Measurements from ENCODE around the gene STK32C. TPM values are rescaled to one million over a fixed set of nuclear protein-coding genes. Genes with fewer than 3 reads are reported as not detected.

The STK32C gene
- total and polyA plus RNA-seq, 2 donors from 2014 or later, result 11.6 to 14.4 TPM

DNA sequence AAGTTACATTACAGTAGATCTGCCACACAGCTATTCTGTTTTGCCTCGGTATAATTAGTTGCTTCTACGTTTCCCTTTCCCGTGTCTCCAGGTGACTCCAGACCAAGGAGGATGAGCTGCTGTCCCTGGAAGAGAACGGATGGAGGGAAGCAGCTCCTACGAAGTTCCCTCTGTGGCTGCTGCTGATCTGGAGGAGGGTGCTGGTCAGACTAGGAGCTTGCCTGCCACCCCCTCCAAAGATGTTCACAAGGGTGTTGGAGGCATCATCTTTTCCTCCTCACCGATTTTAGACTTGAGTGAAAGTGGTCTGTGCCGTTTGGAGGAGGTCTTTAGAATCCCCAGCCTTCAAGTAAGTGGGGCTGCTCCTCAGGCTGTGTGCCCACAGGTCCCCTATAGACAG is 25.6 kb upstream of the STK32C start:
- Histone ChIP-seq H3K4me3 (ENCODE audit: low read length in 3 of 3) (no peak overlapping the region), H3K9ac (ENCODE audit: low read length in 3 of 3) (no peak overlapping the region), H3K36me3 (ENCODE audit: control insufficient read depth in 2 of 3, insufficient read depth in 3 of 3, low read length in 3 of 3) (no peaks in the 10 kb centered on the region), H3K4me1 (ENCODE audit: control insufficient read depth in 2 of 3, insufficient read depth in 2 of 3, low read depth in 1 of 3, low read length in 3 of 3) (peaks cover 0 to 11% (median 4%) of the 10 kb centered on the region in 3 donors), H3K27me3 (ENCODE audit: control insufficient read depth, insufficient read depth, low read length) (no peaks in the 10 kb centered on the region), H3K27ac (ENCODE audit: low read depth in 2 of 2, low read length in 2 of 2) (no peak overlapping the region), H3K9me3 (ENCODE audit: control insufficient read depth in 2 of 3, insufficient read depth in 1 of 3, low read length in 3 of 3) (no peaks in the 10 kb centered on the region)
- DNase-seq (no peak), FAIRE-seq (no peak)
- intact Hi-C loops (cut with DNase I), result no loop called here
- TF ChIP-seq, protein P1, sequence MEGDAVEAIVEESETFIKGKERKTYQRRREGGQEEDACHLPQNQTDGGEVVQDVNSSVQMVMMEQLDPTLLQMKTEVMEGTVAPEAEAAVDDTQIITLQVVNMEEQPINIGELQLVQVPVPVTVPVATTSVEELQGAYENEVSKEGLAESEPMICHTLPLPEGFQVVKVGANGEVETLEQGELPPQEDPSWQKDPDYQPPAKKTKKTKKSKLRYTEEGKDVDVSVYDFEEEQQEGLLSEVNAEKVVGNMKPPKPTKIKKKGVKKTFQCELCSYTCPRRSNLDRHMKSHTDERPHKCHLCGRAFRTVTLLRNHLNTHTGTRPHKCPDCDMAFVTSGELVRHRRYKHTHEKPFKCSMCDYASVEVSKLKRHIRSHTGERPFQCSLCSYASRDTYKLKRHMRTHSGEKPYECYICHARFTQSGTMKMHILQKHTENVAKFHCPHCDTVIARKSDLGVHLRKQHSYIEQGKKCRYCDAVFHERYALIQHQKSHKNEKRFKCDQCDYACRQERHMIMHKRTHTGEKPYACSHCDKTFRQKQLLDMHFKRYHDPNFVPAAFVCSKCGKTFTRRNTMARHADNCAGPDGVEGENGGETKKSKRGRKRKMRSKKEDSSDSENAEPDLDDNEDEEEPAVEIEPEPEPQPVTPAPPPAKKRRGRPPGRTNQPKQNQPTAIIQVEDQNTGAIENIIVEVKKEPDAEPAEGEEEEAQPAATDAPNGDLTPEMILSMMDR (IDR thresholded peaks at IDR 0.05; ENCODE audit: borderline replicate concordance, extremely low read depth, insufficient read depth), result no peak

- H3K9me3 ChIP-seq (ENCODE audit: control insufficient read depth in 2 of 3, insufficient read depth in 1 of 3, low read length in 3 of 3), result no peaks in the 10 kb centered on the region
- intact Hi-C loops (cut with DNase I), result no loop called here
- no peaks in the 10 kb centered on the region for H3K36me3 ChIP-seq (ENCODE audit: control insufficient read depth in 2 of 3, insufficient read depth in 3 of 3, low read length in 3 of 3)
- no peaks in the 10 kb centered on the region for H3K27me3 ChIP-seq (ENCODE audit: control insufficient read depth, insufficient read depth, low read length)
- H3K9ac ChIP-seq (ENCODE audit: low read length in 3 of 3), result peak overlapping the region; percentile 22 to 61 (median 42)
- no peak for FAIRE-seq
- TF ChIP-seq, protein P1 (IDR thresholded peaks at IDR 0.05; ENCODE audit: borderline replicate concordance, extremely low read depth, insufficient read depth), result no peak
- H3K4me3 ChIP-seq (ENCODE audit: low read length in 3 of 3), result peak overlapping the region; percentile 63 to 87 (median 78)
- peak overlapping the region; percentile 20 to 51 for H3K27ac ChIP-seq (ENCODE audit: low read depth in 2 of 2, low read length in 2 of 2)
- no peak for DNase-seq
- peaks cover 0 to 11% (median 4%) of the 10 kb centered on the region in 3 donors for H3K4me1 ChIP-seq (ENCODE audit: control insufficient read depth in 2 of 3, insufficient read depth in 2 of 3, low read depth in 1 of 3, low read length in 3 of 3)
Measured at GRCh38 chr10:132332433-132332754, 24.6 kb upstream of the STK32C start.

GRCh38 chr10:132331601-132332432 is 24.1 kb upstream of the STK32C start, which contains the start of gene LRRC27:
Gene LRRC27, plus strand, starts transcription at chr10:132332193. Its CDS starts 1,332 bp downstream, at chr10:132333525.
- peak; percentile 98 to 100 (median 99) for DNase-seq
- Histone ChIP-seq H3K27me3 (ENCODE audit: control insufficient read depth, insufficient read depth, low read length) (no peaks in the 10 kb centered on the region), H3K4me3 (ENCODE audit: low read length in 3 of 3) (peak within 1 kb of the TSS; percentile 78 to 87 (median 80)), H3K4me1 (ENCODE audit: control insufficient read depth in 2 of 3, insufficient read depth in 2 of 3, low read depth in 1 of 3, low read length in 3 of 3) (peaks cover 0 to 11% (median 4%) of the 10 kb centered on the region in 3 donors), H3K9me3 (ENCODE audit: control insufficient read depth in 2 of 3, insufficient read depth in 1 of 3, low read length in 3 of 3) (no peaks in the 10 kb centered on the region), H3K36me3 (ENCODE audit: control insufficient read depth in 2 of 3, insufficient read depth in 3 of 3, low read length in 3 of 3) (peaks cover 0 to 2% (median 0%) of the 10 kb centered on the region in 3 donors), H3K27ac (ENCODE audit: low read depth in 2 of 2, low read length in 2 of 2) (peak within 1 kb of the TSS; percentile 51 to 69), H3K9ac (ENCODE audit: low read length in 3 of 3) (peak within 1 kb of the TSS; percentile 57 to 78 (median 72))
- intact Hi-C loops (cut with DNase I), result no loop called here
- TF ChIP-seq, protein P1 (IDR thresholded peaks at IDR 0.05; ENCODE audit: borderline replicate concordance, extremely low read depth, insufficient read depth), result no peak
- no peak for FAIRE-seq
